SK-N-SH treated with all-trans-retinoic acid at 6 μM for 48 hours (cell line): Measurements from ENCODE around the gene AP1B1.
A peak's percentile ranks its signal among the peaks of the same experiment; 100 is the strongest.

Experiments
- ATAC-seq: fragments of 200-7000 bp; cut with Tn5 transposase; 3 replicates; pipeline ENCODE4 v1.9.1; 2020; ENCODE audit warnings: mild to moderate bottlenecking, moderate library complexity
- ARNTL ChIP-seq: fragments of 450-650 bp; formaldehyde crosslinking; IDR thresholded peaks from 2 replicates; pipeline ENCODE4 v1.5.0; 2020; ENCODE audit warnings: low read depth, mild to moderate bottlenecking, moderate library complexity, borderline replicate concordance
- BACH2 ChIP-seq: fragments of 250-450 bp; sonication (Bioruptor Pico); IDR thresholded peaks from 2 replicates; pipeline ENCODE4 v1.9.0; 2021; ENCODE audit warnings: mild to moderate bottlenecking, borderline replicate concordance
- CREB5 ChIP-seq: fragments of 250-450 bp; sonication (Bioruptor Pico); IDR thresholded peaks from 2 replicates; pipeline ENCODE4 v1.5.1; 2020; ENCODE audit warnings: low read depth, mild to moderate bottlenecking, moderate library complexity
- CSDC2 ChIP-seq: fragments of 250-450 bp; sonication (Bioruptor Pico); IDR thresholded peaks from 2 replicates; pipeline ENCODE4 v1.5.0; 2020; ENCODE audit warnings: mild to moderate bottlenecking, moderate library complexity
- ESRRG ChIP-seq: fragments of 250-450 bp; sonication (Bioruptor Pico); IDR thresholded peaks from 2 replicates; pipeline ENCODE4 v1.6.1; 2021; ENCODE audit warnings: mild to moderate bottlenecking
- GLIS3 ChIP-seq: fragments of 250-450 bp; sonication (Bioruptor Pico); IDR thresholded peaks from 2 replicates; pipeline ENCODE4 v1.5.0; 2020; ENCODE audit warnings: mild to moderate bottlenecking, moderate library complexity
- ISL1 ChIP-seq: fragments of 250-450 bp; sonication (Bioruptor Pico); IDR thresholded peaks from 2 replicates; pipeline ENCODE4 v2.1.2; 2022; ENCODE audit warnings: mild to moderate bottlenecking, moderate library complexity
- OSR1 ChIP-seq: fragments of 250-450 bp; sonication (Bioruptor Pico); IDR thresholded peaks from 2 replicates; pipeline ENCODE4 v1.8.0; 2022; ENCODE audit warnings: moderate library complexity, mild to moderate bottlenecking, inconsistent platforms
- PPARA ChIP-seq: fragments of 250-450 bp; sonication (Bioruptor Pico); IDR thresholded peaks from 2 replicates; pipeline ENCODE4 v1.5.0; 2020; ENCODE audit warnings: mild to moderate bottlenecking, borderline replicate concordance
- RARB ChIP-seq: fragments of 250-450 bp; sonication (Bioruptor Pico); IDR thresholded peaks from 2 replicates; pipeline ENCODE4 v1.8.0; 2021; ENCODE audit warnings: mild to moderate bottlenecking, moderate library complexity
- SNAI2 ChIP-seq: fragments of 250-450 bp; sonication (Bioruptor Pico); IDR thresholded peaks from 2 replicates; pipeline ENCODE4 v1.5.0; 2020; ENCODE audit warnings: mild to moderate bottlenecking, moderate library complexity
- TCF4 ChIP-seq: fragments of 250-450 bp; sonication (Bioruptor Pico); IDR thresholded peaks from 2 replicates; pipeline ENCODE4 v1.8.0; 2021; ENCODE audit warnings: mild to moderate bottlenecking, moderate library complexity, borderline replicate concordance
- TOX ChIP-seq: fragments of 250-450 bp; sonication (Bioruptor Pico); IDR thresholded peaks from 2 replicates; pipeline ENCODE4 v1.8.0; 2021; ENCODE audit warnings: mild to moderate bottlenecking, moderate library complexity, borderline replicate concordance
- ZC3H10 ChIP-seq: fragments of 250-450 bp; sonication (Bioruptor Pico); IDR thresholded peaks from 2 replicates; pipeline ENCODE4 v1.5.1; 2021; ENCODE audit warnings: mild to moderate bottlenecking, moderate library complexity
- ZFP3 ChIP-seq: fragments of 250-450 bp; sonication (Bioruptor Pico); IDR thresholded peaks from 2 replicates; pipeline ENCODE4 v1.5.0; 2020; ENCODE audit warnings: mild to moderate bottlenecking, moderate library complexity
- ZFP30 ChIP-seq: fragments of 450-650 bp; formaldehyde crosslinking; IDR thresholded peaks from 2 replicates; pipeline ENCODE4 v1.5.0; 2022; ENCODE audit warnings: mild to moderate bottlenecking, moderate library complexity
- ZNF565 ChIP-seq: fragments of 450-650 bp; formaldehyde crosslinking; conservative IDR thresholded peaks from 2 replicates; pipeline ENCODE4 v1.5.0; 2020; ENCODE audit warnings: low read depth, mild to moderate bottlenecking, moderate library complexity
- ZNF70 ChIP-seq: fragments of 450-650 bp; formaldehyde crosslinking; IDR thresholded peaks from 2 replicates; pipeline ENCODE4 v1.5.0; 2020; ENCODE audit warnings: mild to moderate bottlenecking, moderate library complexity
- ZNF8 ChIP-seq: fragments of 450-650 bp; formaldehyde crosslinking; IDR thresholded peaks from 2 replicates; pipeline ENCODE4 v1.5.0; 2020; ENCODE audit warnings: mild to moderate bottlenecking, moderate library complexity
- TF ChIP-seq, protein P1 (sequence below): fragments of 250-450 bp; sonication (Bioruptor Pico); IDR thresholded peaks from 2 replicates; pipeline ENCODE4 v1.5.0; 2020; ENCODE audit warnings: mild to moderate bottlenecking, moderate library complexity
- TF ChIP-seq, protein P2 (sequence below): fragments of 250-450 bp; sonication (Bioruptor Pico); IDR thresholded peaks from 2 replicates; pipeline ENCODE4 v1.5.1; 2021; ENCODE audit warnings: mild to moderate bottlenecking, moderate library complexity
- TF ChIP-seq, protein P3 (sequence below): fragments of 250-450 bp; sonication (Bioruptor Pico); IDR thresholded peaks from 2 replicates; pipeline ENCODE4 v1.8.0; 2020; ENCODE audit warnings: mild to moderate bottlenecking, moderate library complexity, borderline replicate concordance

AP1B1 gene

DNA sequence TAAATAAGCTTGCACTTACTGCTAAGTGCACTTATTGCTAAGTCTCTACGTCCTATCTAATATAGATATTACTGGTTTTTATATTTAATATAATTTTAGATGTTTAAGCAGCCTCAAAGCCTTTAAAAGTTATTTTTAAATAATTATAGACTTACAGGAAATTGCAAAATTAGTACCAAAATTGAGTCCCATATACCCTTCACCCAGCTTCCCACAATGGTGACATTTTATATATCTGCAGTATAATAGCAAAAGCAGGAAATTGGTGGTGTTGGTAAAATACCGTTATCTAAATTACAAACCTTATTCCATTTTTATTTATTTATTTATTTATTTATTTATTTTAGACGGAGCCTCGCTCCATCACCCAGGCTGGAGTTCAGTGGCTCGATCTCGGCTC, 1.9 kb upstream of the AP1B1 start:
- ATAC-seq, result no peak
- TF ChIP-seq ISL1 (CRISPR knock-in tag) (no peak), ARNTL (CRISPR knock-in tag) (no peak), ZNF70 (CRISPR knock-in tag) (no peak), CSDC2 (CRISPR knock-in tag) (no peak), ZNF8 (CRISPR knock-in tag) (no peak)

DNA sequence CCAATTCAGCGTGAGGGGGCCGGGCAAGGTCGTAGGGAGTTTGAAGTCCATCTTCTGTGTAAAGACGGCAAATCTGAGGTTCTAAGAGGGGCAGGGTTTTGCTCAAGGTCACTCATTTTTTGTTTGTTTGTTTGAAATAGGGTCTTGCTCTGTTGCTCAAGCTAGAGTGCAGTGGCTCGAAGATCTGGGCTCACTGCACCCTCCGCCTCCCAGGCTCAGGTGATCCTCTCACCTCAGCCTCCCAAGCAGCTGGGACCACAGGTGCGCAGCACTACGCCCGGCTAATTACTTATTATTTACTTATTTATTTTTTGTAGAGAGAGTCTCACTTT, 355 bp upstream of the AP1B1 start:
- ATAC-seq, result peak; percentile 27
- no peak for TF ChIP-seq CSDC2 (CRISPR knock-in tag)
- no peak for TF ChIP-seq GLIS3 (CRISPR knock-in tag)
- no peak for TF ChIP-seq ZNF8 (CRISPR knock-in tag)
- no peak for TF ChIP-seq ZNF565
- no peak for TF ChIP-seq TOX (CRISPR knock-in tag)
- TF ChIP-seq ZC3H10, result no peak
- no peak for TF ChIP-seq TCF4 (CRISPR knock-in tag)
- no peak for TF ChIP-seq ISL1 (CRISPR knock-in tag)
- TF ChIP-seq, protein P1, sequence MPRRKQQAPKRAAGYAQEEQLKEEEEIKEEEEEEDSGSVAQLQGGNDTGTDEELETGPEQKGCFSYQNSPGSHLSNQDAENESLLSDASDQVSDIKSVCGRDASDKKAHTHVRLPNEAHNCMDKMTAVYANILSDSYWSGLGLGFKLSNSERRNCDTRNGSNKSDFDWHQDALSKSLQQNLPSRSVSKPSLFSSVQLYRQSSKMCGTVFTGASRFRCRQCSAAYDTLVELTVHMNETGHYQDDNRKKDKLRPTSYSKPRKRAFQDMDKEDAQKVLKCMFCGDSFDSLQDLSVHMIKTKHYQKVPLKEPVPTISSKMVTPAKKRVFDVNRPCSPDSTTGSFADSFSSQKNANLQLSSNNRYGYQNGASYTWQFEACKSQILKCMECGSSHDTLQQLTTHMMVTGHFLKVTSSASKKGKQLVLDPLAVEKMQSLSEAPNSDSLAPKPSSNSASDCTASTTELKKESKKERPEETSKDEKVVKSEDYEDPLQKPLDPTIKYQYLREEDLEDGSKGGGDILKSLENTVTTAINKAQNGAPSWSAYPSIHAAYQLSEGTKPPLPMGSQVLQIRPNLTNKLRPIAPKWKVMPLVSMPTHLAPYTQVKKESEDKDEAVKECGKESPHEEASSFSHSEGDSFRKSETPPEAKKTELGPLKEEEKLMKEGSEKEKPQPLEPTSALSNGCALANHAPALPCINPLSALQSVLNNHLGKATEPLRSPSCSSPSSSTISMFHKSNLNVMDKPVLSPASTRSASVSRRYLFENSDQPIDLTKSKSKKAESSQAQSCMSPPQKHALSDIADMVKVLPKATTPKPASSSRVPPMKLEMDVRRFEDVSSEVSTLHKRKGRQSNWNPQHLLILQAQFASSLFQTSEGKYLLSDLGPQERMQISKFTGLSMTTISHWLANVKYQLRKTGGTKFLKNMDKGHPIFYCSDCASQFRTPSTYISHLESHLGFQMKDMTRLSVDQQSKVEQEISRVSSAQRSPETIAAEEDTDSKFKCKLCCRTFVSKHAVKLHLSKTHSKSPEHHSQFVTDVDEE (CRISPR knock-in tag), result no peak
- TF ChIP-seq CREB5 (CRISPR knock-in tag), result no peak
- TF ChIP-seq BACH2 (CRISPR knock-in tag), result no peak
- no peak for TF ChIP-seq SNAI2
- TF ChIP-seq ESRRG (CRISPR knock-in tag), result no peak
- TF ChIP-seq, protein P2, sequence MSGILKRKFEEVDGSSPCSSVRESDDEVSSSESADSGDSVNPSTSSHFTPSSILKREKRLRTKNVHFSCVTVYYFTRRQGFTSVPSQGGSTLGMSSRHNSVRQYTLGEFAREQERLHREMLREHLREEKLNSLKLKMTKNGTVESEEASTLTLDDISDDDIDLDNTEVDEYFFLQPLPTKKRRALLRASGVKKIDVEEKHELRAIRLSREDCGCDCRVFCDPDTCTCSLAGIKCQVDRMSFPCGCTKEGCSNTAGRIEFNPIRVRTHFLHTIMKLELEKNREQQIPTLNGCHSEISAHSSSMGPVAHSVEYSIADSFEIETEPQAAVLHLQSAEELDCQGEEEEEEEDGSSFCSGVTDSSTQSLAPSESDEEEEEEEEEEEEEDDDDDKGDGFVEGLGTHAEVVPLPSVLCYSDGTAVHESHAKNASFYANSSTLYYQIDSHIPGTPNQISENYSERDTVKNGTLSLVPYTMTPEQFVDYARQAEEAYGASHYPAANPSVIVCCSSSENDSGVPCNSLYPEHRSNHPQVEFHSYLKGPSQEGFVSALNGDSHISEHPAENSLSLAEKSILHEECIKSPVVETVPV (CRISPR knock-in tag), result no peak
- no peak for TF ChIP-seq ZFP3 (CRISPR knock-in tag)
- no peak for TF ChIP-seq RARB
- TF ChIP-seq ARNTL (CRISPR knock-in tag), result no peak
- TF ChIP-seq OSR1 (CRISPR knock-in tag), result no peak
- no peak for TF ChIP-seq PPARA

DNA sequence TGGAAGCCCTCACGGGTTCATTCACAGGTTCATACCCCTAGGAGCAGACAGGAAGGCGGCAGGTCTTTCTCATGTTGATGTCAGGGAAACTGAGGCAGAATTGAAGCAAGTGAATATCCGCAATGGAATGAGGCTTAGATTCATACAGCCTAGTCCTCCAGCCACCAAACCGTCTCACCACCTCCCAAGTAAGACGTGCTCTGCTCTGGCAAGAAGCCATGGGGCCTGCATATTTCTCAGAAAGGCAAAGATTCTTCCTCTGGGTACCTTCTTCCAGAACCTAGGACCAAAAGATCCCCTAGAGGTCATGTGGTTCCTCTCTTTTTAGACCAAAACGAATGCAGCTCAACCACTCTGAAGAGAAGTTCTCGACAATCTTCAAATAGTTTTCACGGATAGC, 1.7 kb downstream of the AP1B1 start:
- TF ChIP-seq, protein P3, sequence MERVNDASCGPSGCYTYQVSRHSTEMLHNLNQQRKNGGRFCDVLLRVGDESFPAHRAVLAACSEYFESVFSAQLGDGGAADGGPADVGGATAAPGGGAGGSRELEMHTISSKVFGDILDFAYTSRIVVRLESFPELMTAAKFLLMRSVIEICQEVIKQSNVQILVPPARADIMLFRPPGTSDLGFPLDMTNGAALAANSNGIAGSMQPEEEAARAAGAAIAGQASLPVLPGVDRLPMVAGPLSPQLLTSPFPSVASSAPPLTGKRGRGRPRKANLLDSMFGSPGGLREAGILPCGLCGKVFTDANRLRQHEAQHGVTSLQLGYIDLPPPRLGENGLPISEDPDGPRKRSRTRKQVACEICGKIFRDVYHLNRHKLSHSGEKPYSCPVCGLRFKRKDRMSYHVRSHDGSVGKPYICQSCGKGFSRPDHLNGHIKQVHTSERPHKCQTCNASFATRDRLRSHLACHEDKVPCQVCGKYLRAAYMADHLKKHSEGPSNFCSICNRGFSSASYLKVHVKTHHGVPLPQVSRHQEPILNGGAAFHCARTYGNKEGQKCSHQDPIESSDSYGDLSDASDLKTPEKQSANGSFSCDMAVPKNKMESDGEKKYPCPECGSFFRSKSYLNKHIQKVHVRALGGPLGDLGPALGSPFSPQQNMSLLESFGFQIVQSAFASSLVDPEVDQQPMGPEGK (CRISPR knock-in tag), result no peak
- no peak for TF ChIP-seq SNAI2
- TF ChIP-seq CREB5 (CRISPR knock-in tag), result no peak
- no peak for TF ChIP-seq RARB
- TF ChIP-seq, all 23 proteins: peak for 0
- ATAC-seq, result no peak

DNA sequence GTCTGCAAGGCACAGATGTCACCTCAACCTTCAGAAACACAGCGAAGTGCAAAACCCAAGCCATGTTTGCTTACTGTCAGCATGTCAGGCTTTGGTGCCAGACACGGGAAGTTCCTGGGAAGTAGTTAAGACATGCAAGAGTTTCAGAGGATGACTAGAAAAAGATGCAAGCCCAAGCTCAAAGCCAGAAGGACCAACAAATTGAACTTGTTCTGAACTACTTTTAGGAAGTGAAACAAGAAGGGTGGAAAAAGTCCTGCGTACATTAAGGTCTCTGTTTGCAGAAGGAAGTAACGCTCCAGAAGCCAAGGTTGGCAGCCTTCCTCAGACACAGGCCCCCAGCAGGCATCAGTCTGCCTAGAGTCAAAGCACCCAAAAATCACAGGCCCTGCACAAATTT, 2.6 kb downstream of the AP1B1 start:
- no peak for ATAC-seq
- no peak for TF ChIP-seq ZNF70 (CRISPR knock-in tag)
- TF ChIP-seq SNAI2, result no peak
- no peak for TF ChIP-seq ZC3H10
- no peak for TF ChIP-seq ESRRG (CRISPR knock-in tag)
- TF ChIP-seq, protein P2 (CRISPR knock-in tag), result no peak
- TF ChIP-seq, protein P1 (CRISPR knock-in tag), result no peak
- no peak for TF ChIP-seq ZNF565
- TF ChIP-seq, protein P3 (CRISPR knock-in tag), result no peak
- no peak for TF ChIP-seq ZFP30 (CRISPR knock-in tag)
